Keratinocyte (primary cell): ENCODE measurements around the gene LARGE1.

Source experiments
- CTCF ChIP-seq, 3 experiments: IDR thresholded peaks in 1 of 3; conservative IDR thresholded peaks in 1 of 3; optimal IDR thresholded peaks in 1 of 3; 2 replicates in 2 of 3; 3 replicates in 1 of 3; pipeline versions ENCODE3 to v1.5.1; 2011; ENCODE audit warnings: low read length in 3 of 3, mild to moderate bottlenecking in 3 of 3, moderate library complexity in 2 of 3, control low read depth in 1 of 3, inconsistent platforms in 1 of 3; ENCODE audit not compliant: insufficient read depth in 2 of 3; ENCODE audit errors: extremely low read depth in 1 of 3
- EZH2 ChIP-seq: IDR thresholded peaks from one replicate; pipeline ENCODE4 v1.6.1; 2012; ENCODE audit warnings: inconsistent platforms, mild to moderate bottlenecking, low read length, moderate library complexity

- TF ChIP-seq CTCF (optimal IDR thresholded peaks at IDR 0.05 in 1 of 3, IDR thresholded peaks at IDR 0.05 in 1 of 3, conservative IDR thresholded peaks at IDR 0.05 in 1 of 3; ENCODE audit: extremely low read depth in 1 of 3, insufficient read depth in 2 of 3, low read length in 3 of 3), result no peak
- no peak for TF ChIP-seq EZH2
Observed at GRCh38 chr22:33605221-33605620, 315.1 kb downstream of the LARGE1 start.
